H1 (cell line): ENCODE measurements around the gene INTU. TPM values are rescaled to one million over a fixed set of nuclear protein-coding genes. Genes with fewer than 3 reads are reported as not detected.

Experiments
- BRCA1 ChIP-seq: IDR thresholded peaks from 2 replicates; pipeline ENCODE4 v1.6.1; 2012; ENCODE audit warnings: low read depth, low read length, improper control_type of control experiment
- CHD7 ChIP-seq: fragments of 300-600 bp; sonication (generic); IDR thresholded peaks from 2 replicates; pipeline ENCODE4 v1.7.1; 2012; ENCODE audit warnings: low read length, moderate library complexity, mild to moderate bottlenecking, inconsistent platforms; ENCODE audit not compliant: insufficient replicate concordance
- GTF2F1 ChIP-seq: IDR thresholded peaks from 2 replicates; pipeline ENCODE4 v1.6.1; 2012; ENCODE audit warnings: low read depth, low read length, improper control_type of control experiment, borderline replicate concordance
- RNF2 ChIP-seq: fragments of 200-900, 300-1000 bp; sonication (generic); IDR thresholded peaks from 2 replicates; pipeline ENCODE4 v1.7.1; 2016; ENCODE audit warnings: borderline replicate concordance, low read depth, mild to moderate bottlenecking, antibody characterized with exemption, low read length; ENCODE audit not compliant: poor library complexity, severe bottlenecking; ENCODE audit errors: missing control alignments
- SP1 ChIP-seq: IDR thresholded peaks from 2 replicates; pipeline ENCODE4 v1.6.1; 2011; ENCODE audit warnings: low read depth, low read length
- SP2 ChIP-seq: IDR thresholded peaks from 2 replicates; pipeline ENCODE4 v1.6.1; 2012; ENCODE audit warnings: mild to moderate bottlenecking, low read length, inconsistent platforms
- SUZ12 ChIP-seq: fragments of 200-600 bp; sonication (generic); IDR thresholded peaks from 2 replicates; pipeline ENCODE4 v1.6.1; 2012; ENCODE audit warnings: mild to moderate bottlenecking, inconsistent platforms, low read length, moderate library complexity, mixed read lengths
- polyA plus RNA-seq, 7 experiments: library from polyadenylated mRNA; depleted of rRNA in 3 of 7; stranded (reverse) in 5 of 7; unstranded in 2 of 7; fragments of >200 nt in 5 of 7; fragments of 200-250 nt in 2 of 7; gene quantifications; 1 replicate in 5 of 7; 2 replicates in 1 of 7; 4 replicates in 1 of 7; pipeline versions ENCODE4 v1.2.1 to v1.2.3, GENCODE V29; 2011 to 2013; ENCODE audit warnings: missing spikeins in 2 of 7, mixed read lengths in 2 of 7
- total RNA-seq: library from RNA; stranded (reverse); fragmentation: NEBNext Ultra II Directional; extraction: Animal tissue kit (Norgen Biotek cat#: 25700); gene quantifications from 2 replicates; pipeline ENCODE4 v1.2.1, GENCODE V29; 2021

INTU gene
- total and polyA plus RNA-seq, 2 of the 8 experiments (the other 6 are each of a cell fraction or from before 2014, with no cell fraction given) = 6.0 to 15.1 TPM

DNA sequence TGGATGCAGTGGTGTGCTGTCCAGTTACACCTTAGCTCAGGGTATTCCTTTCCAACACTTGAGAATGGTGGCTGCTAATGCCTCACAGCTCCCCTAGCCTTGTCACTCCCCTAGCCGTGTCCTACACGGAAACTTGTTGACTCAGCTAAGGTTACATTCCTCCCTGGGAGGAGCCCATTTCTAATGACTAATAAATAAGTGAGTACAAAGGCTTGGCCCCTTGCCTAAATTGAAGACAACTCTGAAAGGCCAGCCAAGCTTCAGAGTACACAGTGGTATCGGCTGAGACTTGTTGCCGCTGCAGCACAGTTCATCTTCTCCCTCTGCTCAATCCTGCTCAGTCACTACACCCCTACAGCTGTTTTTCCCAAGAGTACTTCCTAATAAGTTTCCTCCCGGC, 76.2 kb downstream of the INTU start (continued):
- TF ChIP-seq CHD7 = no peak
- no peak for TF ChIP-seq SP1
- no peak for TF ChIP-seq SUZ12
- no peak for TF ChIP-seq BRCA1
- TF ChIP-seq SP2 = no peak
- TF ChIP-seq RNF2 = no peak
- no peak for TF ChIP-seq GTF2F1
- TF ChIP-seq, all 59 proteins: peak for 0
